HepG2 (cell line): ENCODE measurements around the gene P2RX1. TPM values are rescaled to one million over a fixed set of nuclear protein-coding genes. Genes with fewer than 3 reads are reported as not detected.

Experiments
- ATAC-seq: fragments of 200-7000 bp; cut with Tn5 transposase; 3 replicates; pipeline ENCODE4 v1.9.1; 2020; ENCODE audit warnings: mild to moderate bottlenecking, moderate library complexity
- BruUV-seq: library from RNA; stranded (reverse); fragments of 400-500 nt; replicated peaks from 2 replicates; lab custom pipeline; 2021; lab: Mats Ljungman, UMichigan
- CTCF ChIA-PET: fragments of 300-600 bp; formaldehyde crosslinking; extraction: SDS; loops from one replicate; lab custom pipeline; 2021; ENCODE audit warnings: low total read pairs, inconsistent platforms, low intra/inter-chr PET ratio; lab: Yijun Ruan, JAX
- POLR2A ChIA-PET: fragments of 350-600 bp; sonication (Branson Sonifier 250); formaldehyde crosslinking; loops from one replicate; lab custom pipeline; 2020; ENCODE audit warnings: antibody characterized with exemption, inconsistent platforms; lab: Yijun Ruan, JAX
- DNase-seq: peaks from one replicate; pipeline ENCODE4 v3.0.0-alpha.2; 2015; ENCODE audit warnings: low spot score
- FAIRE-seq: peaks from 3 replicates; lab custom pipeline; 2011; peaks lifted over from hg19 to GRCh38; lab: Jason Lieb, UNC
- H2AFZ ChIP-seq: one replicate; pipeline ENCODE4 v1.6.1; 2011; ENCODE audit warnings: low read length, inconsistent platforms
- H3K27ac ChIP-seq: fragments of 300-600 bp; 3 replicates; pipeline ENCODE4 v1.8.0; 2011; ENCODE audit warnings: mixed run types, mild to moderate bottlenecking, mixed read lengths, low read length, inconsistent platforms; ENCODE audit not compliant: insufficient read depth; ENCODE audit errors: extremely low read length
- H3K27me3 ChIP-seq, 2 experiments: fragments of 200-600 bp in 1 of 2; 2 replicates in 1 of 2; 3 replicates in 1 of 2; pipeline versions ENCODE4 v1.6.0 to v1.8.0; 2011; ENCODE audit warnings: low read length in 2 of 2, mild to moderate bottlenecking in 2 of 2, moderate library complexity in 2 of 2, inconsistent platforms in 1 of 2; ENCODE audit not compliant: insufficient read depth in 2 of 2, control insufficient read depth in 1 of 2
- H3K36me3 ChIP-seq, 2 experiments: fragments of 200-600 bp in 1 of 2; replicated peaks in 1 of 2; 2 replicates in 1 of 2; 3 replicates in 1 of 2; pipeline versions ENCODE4 v1.5.1 to v1.8.0; 2011; ENCODE audit warnings: low read length in 2 of 2, inconsistent platforms in 1 of 2; ENCODE audit not compliant: insufficient read depth in 2 of 2, control insufficient read depth in 1 of 2
- H3K4me1 ChIP-seq: 2 replicates; pipeline ENCODE4 v1.5.1; 2012; ENCODE audit warnings: low read length, inconsistent platforms; ENCODE audit not compliant: insufficient read depth
- H3K4me2 ChIP-seq: 2 replicates; pipeline ENCODE4 v1.6.0; 2011; ENCODE audit warnings: low read depth, low read length, inconsistent platforms
- H3K4me3 ChIP-seq, 3 experiments: fragments of 200-600 bp in 1 of 3; sonication (generic), shearing (Covaris generic) in 1 of 3; replicated peaks in 1 of 3; 2 replicates each; pipeline ENCODE4 v1.5.1; 2011 to 2016; ENCODE audit warnings: low read length in 3 of 3, inconsistent platforms in 2 of 3, low read depth in 2 of 3, mild to moderate bottlenecking in 2 of 3, control low read depth in 1 of 3, mixed read lengths in 1 of 3; ENCODE audit not compliant: insufficient read depth in 1 of 3
- H3K79me2 ChIP-seq: one replicate; pipeline ENCODE4 v1.6.1; 2011; ENCODE audit warnings: low read length, inconsistent platforms; ENCODE audit not compliant: insufficient read depth
- H3K9ac ChIP-seq: 2 replicates; pipeline ENCODE4 v1.6.0; 2011; ENCODE audit warnings: mild to moderate bottlenecking, low read depth, low read length, inconsistent platforms; ENCODE audit not compliant: insufficient read depth
- H3K9me3 ChIP-seq: 2 replicates; pipeline ENCODE4 v1.5.1; 2012; ENCODE audit warnings: mild to moderate bottlenecking, low read length
- H4K20me1 ChIP-seq: 2 replicates; pipeline ENCODE4 v1.6.0; 2011; ENCODE audit warnings: inconsistent platforms, mild to moderate bottlenecking, low read length, moderate library complexity; ENCODE audit not compliant: insufficient read depth
- BORCS8-MEF2B ChIP-seq: sonication (generic); formaldehyde crosslinking; IDR thresholded peaks from 2 replicates; pipeline ENCODE4 v1.8.0; 2022; ENCODE audit warnings: mild to moderate bottlenecking, missing genetic modification reagents
- CAMTA2 ChIP-seq: sonication (generic); formaldehyde crosslinking; IDR thresholded peaks from 2 replicates; pipeline ENCODE4 v1.4.0; 2020; ENCODE audit warnings: mild to moderate bottlenecking, missing genetic modification reagents, borderline replicate concordance
- CBFB ChIP-seq: sonication (generic); formaldehyde crosslinking; IDR thresholded peaks from 2 replicates; pipeline ENCODE4 v1.4.0; 2020; ENCODE audit warnings: missing genetic modification reagents
- HDAC2 ChIP-seq: sonication (generic); formaldehyde crosslinking; IDR thresholded peaks from 2 replicates; pipeline ENCODE4 v1.4.0; 2020; ENCODE audit warnings: missing genetic modification reagents
- HMGXB3 ChIP-seq: sonication (generic); formaldehyde crosslinking; IDR thresholded peaks from 2 replicates; pipeline ENCODE4 v1.4.0; 2020; ENCODE audit warnings: missing genetic modification reagents, borderline replicate concordance
- HNF4A ChIP-seq: sonication (generic); formaldehyde crosslinking; IDR thresholded peaks from 2 replicates; pipeline ENCODE4 v1.4.0; 2020; ENCODE audit warnings: missing genetic modification reagents
- PHF20 ChIP-seq: sonication (generic); formaldehyde crosslinking; IDR thresholded peaks from 2 replicates; pipeline ENCODE4 v1.5.0; 2020; ENCODE audit warnings: mild to moderate bottlenecking, missing genetic modification reagents
- SAP130 ChIP-seq: IDR thresholded peaks from 2 replicates; pipeline ENCODE4 v1.6.1; 2016; ENCODE audit warnings: low read depth
- TEAD2 ChIP-seq: sonication (generic); formaldehyde crosslinking; IDR thresholded peaks from 2 replicates; pipeline ENCODE4 v1.9.0; 2021; ENCODE audit warnings: missing genetic modification reagents
- TIGD3 ChIP-seq: sonication (generic); formaldehyde crosslinking; IDR thresholded peaks from 2 replicates; pipeline ENCODE4 v1.5.1; 2020; ENCODE audit warnings: mild to moderate bottlenecking, missing genetic modification reagents, borderline replicate concordance
- WGBS: methylation state at CpG from one replicate; pipeline ENCODE4 v1.1.6; 2017; ENCODE audit warnings: low lambda C conversion rate; 5-methylcytosine and 5-hydroxymethylcytosine counted together
- in situ Hi-C: cut with HindIII; loops from 2 replicates; pipeline ENCODE4 v1.10.0; 2017; ENCODE audit warnings: low pct_unique_long_range_greater_than_20kb; ENCODE audit not compliant: extremely low pct_ligation_motif_present
- intact Hi-C: fragments of 100-400 bp; cut with micrococcal nuclease; formaldehyde crosslinking; loops from one replicate; pipeline ENCODE4 v1.10.0; 2022; ENCODE audit not compliant: unreplicated experiment
- polyA plus RNA-seq, 8 experiments: library from polyadenylated mRNA; depleted of rRNA in 3 of 8; stranded (reverse) in 7 of 8; unstranded in 1 of 8; fragments of >200 nt; fragmentation: Illumina TruSeq in 4 of 8; extraction: Trizol in 4 of 8; gene quantifications; 2 replicates each; pipeline versions ENCODE4 v1.2.1 to v1.2.3, GENCODE V29; 2011 to 2016; ENCODE audit warnings: low read depth in 4 of 8, missing spikeins in 1 of 8, mixed read lengths in 1 of 8; ENCODE audit not compliant: insufficient read depth in 1 of 8
- total RNA-seq, 5 experiments: library from RNA; depleted of rRNA; stranded (reverse); fragments of >200 nt; fragmentation: Illumina TruSeq; extraction: Trizol; gene quantifications; 2 replicates each; pipeline ENCODE4 v1.2.3, GENCODE V29; 2016; ENCODE audit warnings: low read depth in 1 of 5
- TF ChIP-seq, protein P1 (sequence below): sonication (generic); IDR thresholded peaks from 2 replicates; pipeline ENCODE4 v1.6.1; 2016; ENCODE audit warnings: low read depth, borderline replicate concordance
- TF ChIP-seq, protein P2 (sequence below): IDR thresholded peaks from 2 replicates; pipeline ENCODE4 v1.4.0; 2020; ENCODE audit warnings: mild to moderate bottlenecking, missing genetic modification reagents

The P2RX1 gene
- total and polyA plus RNA-seq, 2 of the 13 experiments (the other 11 are each of a cell fraction or from before 2014, with no cell fraction given): 0.04 to 0.50 TPM

DNA sequence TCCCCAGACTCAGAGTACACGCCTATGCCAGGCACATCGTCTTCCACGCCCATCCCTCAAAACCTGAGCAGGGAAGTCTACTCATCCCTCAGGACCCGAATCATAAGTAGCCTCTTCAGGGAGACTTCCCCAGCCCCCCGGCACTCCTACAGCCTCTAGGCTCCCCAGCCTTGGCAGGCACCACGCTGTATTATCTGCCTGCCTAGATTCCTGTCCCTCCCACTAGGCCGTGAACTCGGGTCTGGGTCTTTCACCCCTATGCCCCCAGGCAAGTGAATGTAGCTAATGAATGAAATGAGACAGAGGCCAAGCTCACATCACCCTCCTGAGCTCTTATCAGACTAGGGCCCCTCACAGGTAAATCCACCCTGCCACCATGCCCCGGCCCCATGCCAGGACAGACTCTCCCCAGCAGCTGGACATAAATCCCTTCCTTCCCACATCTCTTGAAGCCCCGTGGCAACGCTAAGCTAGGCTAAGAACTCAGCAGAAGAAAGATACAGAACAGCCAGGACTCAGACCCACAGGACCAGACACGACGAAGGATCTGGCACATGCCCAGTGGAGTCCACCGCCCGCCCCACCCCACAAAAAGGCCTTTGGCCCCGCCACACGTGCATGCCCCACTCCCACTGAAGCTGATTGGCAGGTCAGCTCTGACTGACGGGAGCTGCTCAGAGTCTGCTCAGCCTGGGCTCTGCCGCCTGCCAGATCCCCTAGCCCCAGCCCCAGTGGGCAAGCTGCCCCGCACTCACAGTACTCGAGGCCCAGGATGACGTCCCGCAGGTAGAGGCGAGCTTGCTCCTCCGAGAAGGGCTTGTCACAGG, 36.5 kb downstream of the P2RX1 start (continued):
- TF ChIP-seq HMGXB3 (CRISPR knock-in tag): no peak
- no peak for TF ChIP-seq TEAD2 (CRISPR knock-in tag)
- peak; percentile 47 for TF ChIP-seq HNF4A (CRISPR knock-in tag)

DNA sequence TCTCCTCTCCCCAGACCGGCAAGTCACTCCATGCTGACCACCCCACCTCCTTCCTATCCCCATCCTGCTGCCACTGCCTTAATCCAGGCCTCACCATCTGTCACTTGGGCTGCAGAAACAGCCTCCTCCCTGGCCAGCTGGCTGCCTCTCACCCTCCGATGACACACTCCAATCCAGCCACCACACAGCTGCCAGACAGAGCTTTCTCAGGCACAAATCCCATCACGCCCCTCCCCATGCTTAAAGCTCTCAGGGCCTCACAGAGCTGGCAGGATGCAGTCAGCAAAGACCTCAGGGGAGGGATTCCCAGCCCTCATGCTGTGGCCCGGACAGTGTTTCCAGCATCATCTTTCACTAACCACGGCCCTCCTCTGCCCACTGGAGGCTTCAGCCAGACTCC, 37.1 kb downstream of the P2RX1 start:
- Histone ChIP-seq H3K79me2 (no peaks in the 10 kb centered on the region), H3K9ac (no peak overlapping the region), H4K20me1 (no peaks in the 10 kb centered on the region), H3K9me3 (no peaks in the 10 kb centered on the region), H3K4me1 (peaks cover 8% of the 10 kb centered on the region; the same call in 1 of the 2 replicates), H3K27me3 (no peaks in the 10 kb centered on the region), H3K36me3 (no peaks in the 10 kb centered on the region; a peak in 1 of 5 replicates), H3K27ac (no peak overlapping the region), H3K4me3 (no peak overlapping the region), H2AFZ (no peak overlapping the region), H3K4me2 (no peak overlapping the region)
- BruUV-seq: no TSS peak
- in situ Hi-C loops (no loop called here), intact Hi-C loops (no loop called here)
- WGBS: 94% methylated on average over 5 of the region's 5 CpGs
- ChIA-PET POLR2A (interaction anchor here (1.5 to 1.6 kb wide), 2 partner anchors 26 to 33 kb away, joined by 5 to 7 read pairs; partner anchors contain the start of gene NCBP3), CTCF (no interaction called here)
- no peak for FAIRE-seq
- no peak for DNase-seq
- no peak for ATAC-seq
- no peak for TF ChIP-seq PHF20 (CRISPR knock-in tag)
- no peak for TF ChIP-seq SAP130 (CRISPR knock-in tag)
- TF ChIP-seq BORCS8-MEF2B (CRISPR knock-in tag): no peak
- no peak for TF ChIP-seq HDAC2
- TF ChIP-seq CAMTA2 (CRISPR knock-in tag): no peak
- no peak for TF ChIP-seq CBFB (CRISPR knock-in tag)
- TF ChIP-seq, protein P1, sequence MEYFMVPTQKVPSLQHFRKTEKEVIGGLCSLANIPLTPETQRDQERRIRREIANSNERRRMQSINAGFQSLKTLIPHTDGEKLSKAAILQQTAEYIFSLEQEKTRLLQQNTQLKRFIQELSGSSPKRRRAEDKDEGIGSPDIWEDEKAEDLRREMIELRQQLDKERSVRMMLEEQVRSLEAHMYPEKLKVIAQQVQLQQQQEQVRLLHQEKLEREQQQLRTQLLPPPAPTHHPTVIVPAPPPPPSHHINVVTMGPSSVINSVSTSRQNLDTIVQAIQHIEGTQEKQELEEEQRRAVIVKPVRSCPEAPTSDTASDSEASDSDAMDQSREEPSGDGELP: no peak
- TF ChIP-seq, protein P2, sequence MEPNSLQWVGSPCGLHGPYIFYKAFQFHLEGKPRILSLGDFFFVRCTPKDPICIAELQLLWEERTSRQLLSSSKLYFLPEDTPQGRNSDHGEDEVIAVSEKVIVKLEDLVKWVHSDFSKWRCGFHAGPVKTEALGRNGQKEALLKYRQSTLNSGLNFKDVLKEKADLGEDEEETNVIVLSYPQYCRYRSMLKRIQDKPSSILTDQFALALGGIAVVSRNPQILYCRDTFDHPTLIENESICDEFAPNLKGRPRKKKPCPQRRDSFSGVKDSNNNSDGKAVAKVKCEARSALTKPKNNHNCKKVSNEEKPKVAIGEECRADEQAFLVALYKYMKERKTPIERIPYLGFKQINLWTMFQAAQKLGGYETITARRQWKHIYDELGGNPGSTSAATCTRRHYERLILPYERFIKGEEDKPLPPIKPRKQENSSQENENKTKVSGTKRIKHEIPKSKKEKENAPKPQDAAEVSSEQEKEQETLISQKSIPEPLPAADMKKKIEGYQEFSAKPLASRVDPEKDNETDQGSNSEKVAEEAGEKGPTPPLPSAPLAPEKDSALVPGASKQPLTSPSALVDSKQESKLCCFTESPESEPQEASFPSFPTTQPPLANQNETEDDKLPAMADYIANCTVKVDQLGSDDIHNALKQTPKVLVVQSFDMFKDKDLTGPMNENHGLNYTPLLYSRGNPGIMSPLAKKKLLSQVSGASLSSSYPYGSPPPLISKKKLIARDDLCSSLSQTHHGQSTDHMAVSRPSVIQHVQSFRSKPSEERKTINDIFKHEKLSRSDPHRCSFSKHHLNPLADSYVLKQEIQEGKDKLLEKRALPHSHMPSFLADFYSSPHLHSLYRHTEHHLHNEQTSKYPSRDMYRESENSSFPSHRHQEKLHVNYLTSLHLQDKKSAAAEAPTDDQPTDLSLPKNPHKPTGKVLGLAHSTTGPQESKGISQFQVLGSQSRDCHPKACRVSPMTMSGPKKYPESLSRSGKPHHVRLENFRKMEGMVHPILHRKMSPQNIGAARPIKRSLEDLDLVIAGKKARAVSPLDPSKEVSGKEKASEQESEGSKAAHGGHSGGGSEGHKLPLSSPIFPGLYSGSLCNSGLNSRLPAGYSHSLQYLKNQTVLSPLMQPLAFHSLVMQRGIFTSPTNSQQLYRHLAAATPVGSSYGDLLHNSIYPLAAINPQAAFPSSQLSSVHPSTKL (CRISPR knock-in tag): no peak
- TF ChIP-seq TIGD3: no peak
